Measurements from ENCODE around the gene CENPN.
A peak's percentile ranks its signal among the peaks of the same experiment; 100 is the strongest.

The CENPN gene

DNA sequence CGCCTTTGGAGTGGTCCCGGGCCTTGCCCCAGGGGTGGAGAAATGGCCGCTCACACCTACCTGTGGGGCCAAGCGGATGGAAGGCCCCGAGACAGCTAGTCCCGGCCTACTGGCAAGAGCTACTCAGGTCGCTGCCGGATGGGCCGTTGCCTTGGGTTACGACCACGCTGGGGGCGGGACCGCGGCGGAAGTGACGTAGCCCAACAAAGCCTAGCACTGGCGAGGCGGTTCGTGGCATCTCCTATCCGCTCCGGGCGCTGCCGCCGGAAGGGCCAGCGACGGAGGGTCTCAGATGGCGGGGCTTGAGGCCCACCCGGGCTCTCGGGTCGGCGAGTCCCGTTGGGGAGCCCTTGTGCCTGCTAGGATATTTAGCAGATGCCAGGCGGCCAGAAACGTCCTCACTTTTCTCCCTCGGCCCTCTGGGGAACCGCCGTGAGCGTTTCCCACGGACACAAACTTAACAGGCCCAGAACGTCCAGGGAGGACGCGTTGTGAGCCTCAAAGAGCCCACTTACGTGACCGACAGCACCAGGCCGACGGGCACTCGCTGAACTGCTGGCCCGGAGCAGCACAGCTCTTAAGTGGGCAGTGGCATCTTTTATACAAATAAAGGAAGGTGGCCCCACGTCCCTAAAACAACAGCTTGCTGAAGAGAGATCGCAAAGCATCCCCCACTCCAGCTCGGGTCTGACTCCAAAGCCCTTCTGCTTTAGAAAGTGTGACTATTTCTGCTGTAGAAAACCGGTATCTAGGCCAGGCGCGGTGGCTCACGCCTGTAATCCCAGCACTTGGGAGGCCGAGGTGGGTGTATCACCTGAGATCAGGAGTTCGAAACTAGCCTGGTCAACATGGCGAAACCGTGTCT, 70.3 kb downstream of the CENPN start, which contains the start of gene C16orf46:
TSS of gene C16orf46 (minus strand) at position 163 of the 865 bp plus-strand sequence. CDS start 13,283 bp downstream, outside the sequence.
- DNase-seq (ENCODE audit: low spot score) = peak; percentile 98

GRCh38 chr16:81080233-81080632, 73.2 kb downstream of the CENPN start:
- DNase-seq (ENCODE audit: low spot score) = no peak

DNA sequence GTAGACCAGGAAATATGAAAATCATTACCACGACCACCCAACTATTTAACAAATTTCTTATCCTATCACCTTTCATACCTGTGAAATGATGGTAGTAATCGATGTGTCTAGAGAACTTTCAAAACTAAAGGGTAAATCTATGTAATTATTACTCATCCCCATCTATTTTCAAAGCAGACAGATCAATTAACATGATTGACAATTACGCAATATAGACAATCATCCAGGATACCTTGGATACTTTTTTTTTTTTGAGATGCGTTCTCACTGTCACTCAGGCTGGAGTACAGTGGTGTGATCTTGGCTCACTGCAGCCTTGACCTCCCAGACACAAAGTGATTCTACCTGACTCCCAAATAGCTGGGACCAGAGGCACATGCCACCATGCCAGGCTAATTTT, 74.0 kb downstream of the CENPN start:
- no peak for DNase-seq (ENCODE audit: low spot score)

Small RNA genes lying within 50 kb of the gene (small RNA-seq; reads per million reads assigned to genes)
- gene AC092718.3 = 0 reads per million in 2 experiments
